GM13977 (cell line): ENCODE results near the gene DKKL1.

Experiments
- DNase-seq: peaks from one replicate; pipeline ENCODE4 v3.0.0; 2012; ENCODE audit warnings: low spot score
- in situ Hi-C: fragments of 300-500 bp; cut with MboI; formaldehyde crosslinking; loops from one replicate; pipeline ENCODE4 v1.12.0; 2022; ENCODE audit warnings: low sequenced_read_pairs, low pct_unique_long_range_greater_than_20kb, mixed read lengths, inconsistent platforms; ENCODE audit not compliant: unreplicated experiment
- TF ChIP-seq, protein P1 (sequence below): IDR thresholded peaks from 2 replicates; pipeline ENCODE4 v1.5.1; 2012; ENCODE audit warnings: mild to moderate bottlenecking, control low read depth; ENCODE audit not compliant: insufficient read depth; ENCODE audit errors: extremely low read depth, missing control alignments

The DKKL1 gene

GRCh38 chr19:49380391-49380790, 16.7 kb downstream of the DKKL1 start:
- in situ Hi-C loops, result no loop called here

GRCh38 chr19:49382639-49383038, 19.0 kb downstream of the DKKL1 start:
- TF ChIP-seq, protein P1, sequence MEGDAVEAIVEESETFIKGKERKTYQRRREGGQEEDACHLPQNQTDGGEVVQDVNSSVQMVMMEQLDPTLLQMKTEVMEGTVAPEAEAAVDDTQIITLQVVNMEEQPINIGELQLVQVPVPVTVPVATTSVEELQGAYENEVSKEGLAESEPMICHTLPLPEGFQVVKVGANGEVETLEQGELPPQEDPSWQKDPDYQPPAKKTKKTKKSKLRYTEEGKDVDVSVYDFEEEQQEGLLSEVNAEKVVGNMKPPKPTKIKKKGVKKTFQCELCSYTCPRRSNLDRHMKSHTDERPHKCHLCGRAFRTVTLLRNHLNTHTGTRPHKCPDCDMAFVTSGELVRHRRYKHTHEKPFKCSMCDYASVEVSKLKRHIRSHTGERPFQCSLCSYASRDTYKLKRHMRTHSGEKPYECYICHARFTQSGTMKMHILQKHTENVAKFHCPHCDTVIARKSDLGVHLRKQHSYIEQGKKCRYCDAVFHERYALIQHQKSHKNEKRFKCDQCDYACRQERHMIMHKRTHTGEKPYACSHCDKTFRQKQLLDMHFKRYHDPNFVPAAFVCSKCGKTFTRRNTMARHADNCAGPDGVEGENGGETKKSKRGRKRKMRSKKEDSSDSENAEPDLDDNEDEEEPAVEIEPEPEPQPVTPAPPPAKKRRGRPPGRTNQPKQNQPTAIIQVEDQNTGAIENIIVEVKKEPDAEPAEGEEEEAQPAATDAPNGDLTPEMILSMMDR, result no peak
- in situ Hi-C loops, result no loop called here
- no peak for DNase-seq

More at GRCh38 chr19:49380391-49380790, 16.7 kb downstream of the DKKL1 start:
- TF ChIP-seq, protein P1, result no peak
- no peak for DNase-seq

- in situ Hi-C loops, result no loop called here
- TF ChIP-seq, protein P1, result no peak
- no peak for DNase-seq
These were observed 19.9 kb downstream of the DKKL1 start for GRCh38 chr19:49383599-49383998.

DNA sequence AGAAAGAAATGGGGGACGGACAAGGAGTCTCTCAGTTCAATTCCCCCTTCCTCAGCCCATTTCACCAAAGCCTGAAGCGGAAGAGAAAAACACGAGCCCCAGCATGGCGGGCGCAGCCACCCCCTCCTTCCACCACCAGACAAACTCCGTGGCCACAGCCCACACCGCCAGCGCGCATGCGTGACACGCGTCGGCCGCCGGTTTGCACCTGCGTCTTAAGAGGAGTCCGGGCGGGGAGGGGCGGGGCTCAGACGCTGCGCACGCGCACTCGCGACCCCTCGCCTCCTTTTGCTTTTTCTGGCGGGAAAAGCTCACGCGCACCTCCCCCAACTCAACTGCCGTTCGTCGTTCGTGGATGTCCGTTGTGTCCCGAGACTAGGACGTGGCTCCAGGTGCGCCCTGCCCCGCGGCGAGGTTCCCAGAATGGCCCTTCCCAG, 24.3 kb downstream of the DKKL1 start, which contains the start of gene KASH5:
Gene KASH5 (plus strand): TSS at position 314 of the 437 bp plus-strand sequence. CDS start 2,635 bp downstream, outside the sequence.
- peak; percentile 80 for DNase-seq
- in situ Hi-C loops, result no loop called here
- TF ChIP-seq, protein P1, result no peak

DNA sequence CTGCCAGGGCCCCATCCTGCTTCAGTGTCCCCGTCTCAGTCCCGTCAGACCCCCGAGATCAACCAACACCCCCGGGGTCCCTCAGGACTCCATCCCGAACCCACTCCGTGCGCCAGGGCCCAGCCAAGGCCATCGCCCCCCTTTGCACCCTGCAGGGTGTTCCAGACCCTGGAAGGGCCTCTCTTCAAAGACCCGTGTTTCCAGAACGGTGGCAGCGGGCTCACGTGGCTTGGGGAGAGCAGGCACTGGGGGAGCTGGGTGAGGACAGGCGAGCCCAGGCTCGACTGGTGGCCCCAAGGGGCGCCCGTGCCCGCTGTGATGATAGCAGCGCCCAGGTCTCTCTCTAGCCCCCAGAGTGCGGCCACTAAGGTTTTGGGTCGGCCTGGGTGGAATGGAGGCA, 25.7 kb downstream of the DKKL1 start:
- TF ChIP-seq, protein P1, result no peak
- in situ Hi-C loops, result no loop called here
- DNase-seq, result no peak

DNA sequence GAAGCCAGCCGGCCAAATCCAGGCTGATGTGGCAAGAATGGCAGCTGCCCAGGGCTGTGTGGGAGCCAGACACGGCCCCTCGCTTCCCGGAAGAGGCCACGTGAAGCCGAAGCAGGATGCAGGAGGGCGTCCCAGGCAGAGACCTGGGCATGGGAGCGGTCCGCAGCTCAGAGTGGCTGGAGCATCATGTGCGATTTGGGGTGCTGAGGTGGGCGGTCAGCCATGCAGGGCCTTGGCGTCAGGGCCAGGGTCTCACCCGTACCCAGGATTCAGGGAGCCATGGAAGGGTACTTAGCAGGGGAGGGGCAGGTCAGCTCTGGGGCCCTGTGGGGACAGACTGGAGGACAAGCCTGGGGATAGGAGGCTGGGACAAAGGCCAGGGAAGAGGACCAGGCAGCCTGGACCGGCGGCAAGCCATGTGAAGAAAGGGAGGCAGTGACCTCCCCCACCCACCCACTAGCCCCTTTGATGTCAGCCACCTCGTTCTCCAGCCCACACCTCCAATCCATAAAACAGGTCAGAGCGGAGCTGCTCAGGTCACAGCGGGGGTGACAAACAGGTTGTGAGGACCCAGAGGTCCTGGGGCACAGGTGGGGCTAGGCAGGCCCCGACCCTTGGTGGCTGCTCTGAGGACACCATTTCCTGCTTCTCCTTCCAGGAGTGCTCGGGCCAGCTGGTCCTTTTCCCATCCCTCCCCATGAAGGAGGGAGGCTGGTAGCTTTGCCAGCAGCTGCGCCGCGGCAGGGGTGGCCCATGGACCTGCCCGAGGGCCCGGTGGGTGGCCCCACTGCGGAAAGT, 26.7 kb downstream of the DKKL1 start:
- TF ChIP-seq, protein P1, result no peak
- DNase-seq, result no peak
- in situ Hi-C loops, result loop anchor here (5.0 kb wide), 1 partner anchor 47 kb away; no protein-coding TSS in a partner anchor
